ENCODE data around the gene ARHGAP45.

DNA sequence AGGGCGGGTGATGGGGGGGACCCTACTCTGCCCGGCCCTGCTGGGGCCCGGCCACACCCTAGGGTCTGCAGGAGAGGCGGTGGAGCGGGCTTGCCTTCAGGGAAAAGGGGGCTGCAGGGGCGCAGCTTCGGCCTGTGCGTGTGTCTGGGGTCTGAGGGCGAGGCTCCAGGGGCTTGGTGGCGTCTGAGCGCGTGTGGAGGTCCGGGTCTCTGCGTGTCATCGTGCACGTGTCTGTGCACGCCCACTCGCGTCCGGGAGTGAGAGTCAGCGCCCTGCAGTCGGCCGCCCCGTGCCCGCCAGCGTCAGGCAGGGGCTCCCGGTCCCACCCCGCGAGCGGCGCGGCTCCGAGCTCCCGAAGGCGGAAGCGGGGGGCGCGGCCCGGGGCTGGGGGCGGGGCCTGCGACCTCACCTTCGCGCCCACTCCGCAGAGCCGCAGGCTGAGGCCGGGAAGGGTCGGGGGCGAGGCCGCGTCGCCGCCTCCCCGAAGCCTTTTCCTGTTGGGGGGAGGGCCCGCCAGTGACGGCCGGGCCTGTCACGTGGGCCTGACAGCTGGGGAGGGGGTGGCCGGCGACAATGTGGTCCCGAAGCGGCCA is at the start of gene ARHGAP45:
- TF ChIP-seq, protein P1, sequence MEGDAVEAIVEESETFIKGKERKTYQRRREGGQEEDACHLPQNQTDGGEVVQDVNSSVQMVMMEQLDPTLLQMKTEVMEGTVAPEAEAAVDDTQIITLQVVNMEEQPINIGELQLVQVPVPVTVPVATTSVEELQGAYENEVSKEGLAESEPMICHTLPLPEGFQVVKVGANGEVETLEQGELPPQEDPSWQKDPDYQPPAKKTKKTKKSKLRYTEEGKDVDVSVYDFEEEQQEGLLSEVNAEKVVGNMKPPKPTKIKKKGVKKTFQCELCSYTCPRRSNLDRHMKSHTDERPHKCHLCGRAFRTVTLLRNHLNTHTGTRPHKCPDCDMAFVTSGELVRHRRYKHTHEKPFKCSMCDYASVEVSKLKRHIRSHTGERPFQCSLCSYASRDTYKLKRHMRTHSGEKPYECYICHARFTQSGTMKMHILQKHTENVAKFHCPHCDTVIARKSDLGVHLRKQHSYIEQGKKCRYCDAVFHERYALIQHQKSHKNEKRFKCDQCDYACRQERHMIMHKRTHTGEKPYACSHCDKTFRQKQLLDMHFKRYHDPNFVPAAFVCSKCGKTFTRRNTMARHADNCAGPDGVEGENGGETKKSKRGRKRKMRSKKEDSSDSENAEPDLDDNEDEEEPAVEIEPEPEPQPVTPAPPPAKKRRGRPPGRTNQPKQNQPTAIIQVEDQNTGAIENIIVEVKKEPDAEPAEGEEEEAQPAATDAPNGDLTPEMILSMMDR (conservative IDR thresholded peaks at IDR 0.05; ENCODE audit: low read depth, low read length): no peak
- TF ChIP-seq EZH2phosphoT487 (IDR thresholded peaks at IDR 0.05; ENCODE audit: borderline replicate concordance, low read length): no peak
